Tibial nerve (tissue), 4 donors: ENCODE measurements around the gene WBP1. TPM values are rescaled to one million over a fixed set of nuclear protein-coding genes. Genes with fewer than 3 reads are reported as not detected.

Experiments used
- DNase-seq, 2 donors: peaks; one replicate each; pipeline ENCODE4 v3.0.0-alpha.2; 2019; ENCODE audit warnings: low spot score in 2 of 2
- H3K27ac ChIP-seq, 4 donors: fragments of 200-600 bp; sonication (generic) in 3 of 4; one replicate each; pipeline ENCODE4 v1.5.1; 2017 to 2019; ENCODE audit warnings: mild to moderate bottlenecking in 1 of 4
- H3K27me3 ChIP-seq, 2 donors: fragments of 200-600 bp; sonication (generic) in 1 of 2; one replicate each; pipeline versions ENCODE4 v1.5.1 to v1.6.0; 2017 to 2019
- H3K36me3 ChIP-seq, 3 donors: fragments of 200-600 bp; sonication (generic); one replicate each; pipeline ENCODE4 v1.5.1; 2018 to 2019
- H3K4me1 ChIP-seq, 4 donors: fragments of 200-600 bp; sonication (generic) in 3 of 4; one replicate each; pipeline ENCODE4 v1.5.1; 2017 to 2019
- H3K4me3 ChIP-seq, 4 donors: fragments of 200-600 bp; sonication (generic) in 3 of 4; one replicate each; pipeline ENCODE4 v1.5.1; 2017 to 2019; ENCODE audit warnings: mild to moderate bottlenecking in 1 of 4, moderate library complexity in 1 of 4
- H3K9me3 ChIP-seq, 4 donors: fragments of 200-600 bp; sonication (generic) in 3 of 4; one replicate each; pipeline ENCODE4 v1.5.1; 2017 to 2019
- EP300 ChIP-seq, 2 donors: sonication (generic); formaldehyde crosslinking; IDR thresholded peaks; one replicate each; pipeline ENCODE4 v1.6.1; 2017; ENCODE audit warnings: antibody characterized with exemption in 2 of 2, mild to moderate bottlenecking in 1 of 2
- POLR2A ChIP-seq, 2 donors: fragments of 450-650 bp; IDR thresholded peaks; one replicate each; pipeline ENCODE4 v1.6.1; 2017; ENCODE audit warnings: antibody characterized with exemption in 2 of 2, mild to moderate bottlenecking in 2 of 2, moderate library complexity in 2 of 2
- WGBS, 2 donors: methylation state at CpG; one replicate each; pipeline ENCODE4 v1.1.5; 2018; 5-methylcytosine and 5-hydroxymethylcytosine counted together
- total RNA-seq, 4 donors: library from RNA; depleted of rRNA; stranded (reverse); fragments of >200 nt; gene quantifications; one replicate each; pipeline ENCODE4 v1.1.0, GENCODE V29; 2016
- TF ChIP-seq, protein P1 (sequence below), 5 experiments: fragments of 200-600 bp in 3 of 5; fragments of 450-650 bp in 2 of 5; sonication (generic) in 3 of 5; IDR thresholded peaks; one replicate each; pipeline ENCODE4 v1.5.1; 2016 to 2019; ENCODE audit warnings: antibody characterized with exemption in 5 of 5, mild to moderate bottlenecking in 3 of 5, moderate library complexity in 2 of 5

WBP1 gene
- total RNA-seq, 4 donors from 2014 or later, result 35.7 to 84.6 (median 69.0) TPM

DNA sequence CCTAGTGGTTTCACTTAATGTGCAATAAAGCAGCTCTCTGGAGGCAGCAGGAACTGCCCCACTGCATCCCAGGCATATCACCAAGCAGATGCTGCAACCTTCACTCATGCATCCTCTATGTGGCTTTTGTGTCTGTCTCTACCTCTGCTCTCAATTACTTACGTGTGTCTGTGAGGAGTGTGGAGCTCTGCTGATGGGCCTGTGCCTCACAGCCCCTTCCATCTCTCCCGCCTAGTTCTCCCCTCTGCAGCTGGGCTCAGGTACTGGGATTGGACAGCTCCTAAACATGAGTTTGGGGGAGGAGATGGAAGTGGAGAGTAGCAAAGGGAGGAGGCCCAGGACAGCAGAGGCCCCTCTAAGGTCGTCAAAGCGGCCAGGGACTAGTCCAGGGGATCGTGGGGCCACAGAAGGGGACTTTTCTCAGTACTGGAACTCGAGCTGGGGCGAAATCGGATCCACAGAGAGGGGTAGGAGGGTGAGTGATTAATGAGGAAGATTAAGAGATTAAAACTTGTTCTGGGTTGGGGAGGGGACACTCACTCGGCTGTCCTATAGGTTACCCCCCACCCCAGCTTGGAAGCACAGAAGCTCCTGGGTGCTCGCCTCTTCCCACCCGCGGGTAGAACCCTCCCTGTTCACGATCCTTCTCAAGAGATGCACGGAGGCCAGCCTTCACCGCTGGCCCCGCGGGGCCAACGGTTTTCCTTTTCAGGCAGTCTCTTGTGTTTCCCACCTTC, 43.3 kb downstream of the WBP1 start:
- Histone ChIP-seq H3K4me1 (peaks cover 0 to 78% (median 39%) of the 10 kb centered on the region in 4 donors), H3K27ac (no peak overlapping the region), H3K4me3 (no peak overlapping the region), H3K36me3 (peaks cover 0 to 24% (median 0%) of the 10 kb centered on the region in 3 donors), H3K9me3 (no peaks in the 10 kb centered on the region), H3K27me3 (peaks cover 0 to 56% of the 10 kb centered on the region in 2 donors)
- no peak for DNase-seq
- TF ChIP-seq EP300 (IDR thresholded peaks at IDR 0.05) (no peak), POLR2A (IDR thresholded peaks at IDR 0.05) (no peak)
- TF ChIP-seq, protein P1, sequence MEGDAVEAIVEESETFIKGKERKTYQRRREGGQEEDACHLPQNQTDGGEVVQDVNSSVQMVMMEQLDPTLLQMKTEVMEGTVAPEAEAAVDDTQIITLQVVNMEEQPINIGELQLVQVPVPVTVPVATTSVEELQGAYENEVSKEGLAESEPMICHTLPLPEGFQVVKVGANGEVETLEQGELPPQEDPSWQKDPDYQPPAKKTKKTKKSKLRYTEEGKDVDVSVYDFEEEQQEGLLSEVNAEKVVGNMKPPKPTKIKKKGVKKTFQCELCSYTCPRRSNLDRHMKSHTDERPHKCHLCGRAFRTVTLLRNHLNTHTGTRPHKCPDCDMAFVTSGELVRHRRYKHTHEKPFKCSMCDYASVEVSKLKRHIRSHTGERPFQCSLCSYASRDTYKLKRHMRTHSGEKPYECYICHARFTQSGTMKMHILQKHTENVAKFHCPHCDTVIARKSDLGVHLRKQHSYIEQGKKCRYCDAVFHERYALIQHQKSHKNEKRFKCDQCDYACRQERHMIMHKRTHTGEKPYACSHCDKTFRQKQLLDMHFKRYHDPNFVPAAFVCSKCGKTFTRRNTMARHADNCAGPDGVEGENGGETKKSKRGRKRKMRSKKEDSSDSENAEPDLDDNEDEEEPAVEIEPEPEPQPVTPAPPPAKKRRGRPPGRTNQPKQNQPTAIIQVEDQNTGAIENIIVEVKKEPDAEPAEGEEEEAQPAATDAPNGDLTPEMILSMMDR (IDR thresholded peaks at IDR 0.05), result no peak
- 83 to 84% methylated on average over 18 of the region's 18 CpGs for WGBS, 2 donors

- Histone ChIP-seq H3K9me3 (no peaks in the 10 kb centered on the region), H3K27me3 (peaks cover 0 to 51% of the 10 kb centered on the region in 2 donors), H3K4me1 (peaks cover 0 to 83% (median 44%) of the 10 kb centered on the region in 4 donors), H3K27ac (peak overlapping the region in 3 of 4 donors; percentile 73 to 82 (median 79)), H3K36me3 (peaks cover 0 to 25% (median 0%) of the 10 kb centered on the region in 3 donors), H3K4me3 (peak overlapping the region; percentile 28 to 59 (median 56))
- DNase-seq, result no peak
- WGBS, 2 donors, result 12 to 17% methylated on average over 32 of the region's 32 CpGs
- no peak for TF ChIP-seq EP300 (IDR thresholded peaks at IDR 0.05)
- no peak for TF ChIP-seq POLR2A (IDR thresholded peaks at IDR 0.05)
- TF ChIP-seq, protein P1 (IDR thresholded peaks at IDR 0.05), result no peak
These were observed 44.0 kb downstream of the WBP1 start for GRCh38 chr2:74502147-74502719.

DNA sequence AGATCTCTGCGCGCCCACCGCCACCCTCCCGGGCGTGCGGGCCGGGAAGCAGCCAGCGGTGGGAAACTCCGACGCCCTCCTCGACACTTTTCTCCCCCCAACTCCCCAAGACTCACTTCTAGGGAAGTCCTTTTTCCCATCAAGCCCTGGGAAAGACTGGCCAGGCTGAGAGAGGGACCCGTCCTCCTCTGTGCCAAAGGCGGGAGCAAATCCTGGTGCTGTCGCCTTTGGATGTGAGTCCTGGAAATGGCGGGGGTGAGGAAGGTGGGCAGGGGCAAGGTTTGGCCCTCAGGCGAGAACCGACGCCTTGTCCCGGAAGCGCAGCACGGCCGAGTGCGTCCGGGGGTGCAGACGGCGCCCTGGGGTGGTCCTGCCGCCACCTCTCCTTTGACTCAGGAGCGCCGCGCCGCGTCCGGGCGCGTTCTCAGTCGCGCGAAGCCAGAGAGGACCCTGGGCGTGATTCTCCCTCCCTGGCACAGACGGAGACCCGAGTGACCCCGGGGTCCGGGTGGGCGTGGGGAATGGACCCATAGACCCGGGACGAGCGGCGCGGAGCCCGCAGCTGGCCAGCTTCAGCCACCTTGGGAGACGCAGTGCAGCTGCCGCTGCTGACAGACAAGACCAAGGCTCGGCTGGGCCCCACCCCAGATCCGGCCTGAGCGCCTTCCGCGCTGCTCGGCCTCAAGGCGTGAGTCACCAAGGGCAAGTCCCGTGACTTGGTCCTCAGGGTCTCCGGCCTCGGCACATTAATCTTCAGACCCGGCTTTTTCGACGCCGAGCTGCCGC, 44.7 kb downstream of the WBP1 start:
- peaks cover 0 to 44% of the 10 kb centered on the region in 2 donors for H3K27me3 ChIP-seq
- peak overlapping the region; percentile 16 to 82 (median 76) for H3K27ac ChIP-seq
- WGBS, 2 donors, result 2 to 8% methylated on average over 38 to 46 of the region's 67 CpGs
- peak overlapping the region; percentile 28 to 59 (median 56) for H3K4me3 ChIP-seq
- peaks cover 0 to 25% (median 0%) of the 10 kb centered on the region in 3 donors for H3K36me3 ChIP-seq
- no peaks in the 10 kb centered on the region for H3K9me3 ChIP-seq
- peaks cover 0 to 78% (median 39%) of the 10 kb centered on the region in 4 donors for H3K4me1 ChIP-seq
- peak in 1 of 2 donors; percentile 77 for TF ChIP-seq EP300 (IDR thresholded peaks at IDR 0.05)
- TF ChIP-seq, protein P1 (IDR thresholded peaks at IDR 0.05), result peak in 1 of 5 experiments; percentile 27
- TF ChIP-seq POLR2A (IDR thresholded peaks at IDR 0.05), result peak; percentile 34 to 36
- DNase-seq, result peak; percentile 56 to 74

DNA sequence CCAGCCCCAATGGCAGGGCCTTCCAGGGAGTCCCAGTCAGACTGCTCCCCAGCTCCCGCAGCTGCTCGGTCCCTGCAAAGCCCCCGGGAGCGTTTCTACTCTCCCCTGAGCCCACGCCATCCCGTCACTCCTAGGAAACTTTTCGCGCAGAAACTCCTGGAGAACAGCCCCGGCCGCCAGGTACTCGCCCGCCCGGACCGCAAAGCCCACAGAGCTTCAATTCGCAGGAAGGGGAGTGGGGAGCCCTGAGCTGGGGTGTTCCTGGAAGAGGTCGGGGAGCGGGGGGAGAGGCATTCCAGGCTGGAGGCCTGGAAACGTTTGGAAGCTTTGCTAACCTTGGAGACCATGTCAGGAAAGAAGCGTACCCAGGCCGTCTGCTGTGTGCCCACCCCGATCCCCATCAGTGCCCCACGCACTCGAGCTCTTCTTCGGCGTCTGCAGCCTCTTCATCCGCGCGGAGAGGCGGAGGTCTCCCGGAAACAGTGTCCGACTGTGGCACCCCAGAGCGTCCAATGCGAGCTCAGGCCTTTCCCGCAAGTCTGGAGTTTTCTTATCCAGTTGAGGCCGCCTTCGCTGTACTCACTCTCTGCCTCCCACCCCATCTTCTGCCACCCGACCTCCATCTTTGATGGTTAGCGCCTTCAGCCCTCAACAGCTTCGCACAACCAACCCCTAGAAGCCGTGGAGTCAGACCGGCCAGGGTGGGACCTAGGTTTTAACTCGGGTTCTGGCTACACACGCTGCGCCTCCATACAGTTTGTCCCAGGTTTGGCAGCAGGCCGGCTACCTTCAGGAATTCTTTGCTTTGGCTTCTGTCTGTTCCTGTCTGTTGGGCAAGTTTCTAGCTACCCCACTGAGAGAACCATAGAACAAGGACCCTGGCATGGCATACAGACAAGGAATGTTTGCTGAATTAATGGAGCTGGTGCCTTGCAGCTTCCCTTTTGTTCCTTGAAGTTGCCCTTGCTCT, 45.6 kb downstream of the WBP1 start:
- Histone ChIP-seq H3K27me3 (peaks cover 0 to 36% of the 10 kb centered on the region in 2 donors), H3K27ac (peak overlapping the region; percentile 16 to 82 (median 76)), H3K9me3 (no peaks in the 10 kb centered on the region), H3K4me3 (peak overlapping the region; percentile 28 to 59 (median 56)), H3K4me1 (peaks cover 0 to 75% (median 34%) of the 10 kb centered on the region in 4 donors), H3K36me3 (peaks cover 0 to 25% (median 0%) of the 10 kb centered on the region in 3 donors)
- DNase-seq, result peak in 1 of 2 donors; percentile 11
- WGBS, 2 donors, result 44 to 52% methylated on average over 45 of the region's 45 CpGs
- TF ChIP-seq, protein P1 (IDR thresholded peaks at IDR 0.05), result no peak
